Activated CD4-positive, alpha-beta memory T cell treated with anti-CD3 and anti-CD28 coated beads for 36 hours (primary cell): Measurements from ENCODE around the gene MBD5. TPM values are rescaled to one million over a fixed set of nuclear protein-coding genes. Genes with fewer than 3 reads are reported as not detected.
"Not testable (repeated sequence)": the region's sequence is repeated elsewhere in the genome, so short reads cannot be mapped to it uniquely, and the experiment has no call there.

ENCODE experiments used
- CTCF ChIA-PET: fragments of 350-600 bp; sonication (Branson Sonifier 250); formaldehyde crosslinking; loops from one replicate; lab custom pipeline; 2021; ENCODE audit warnings: antibody characterized with exemption, inconsistent platforms; lab: Charles Lee
- POLR2A ChIA-PET: fragments of 350-600 bp; sonication (Branson Sonifier 250); formaldehyde crosslinking; loops from one replicate; lab custom pipeline; 2021; ENCODE audit warnings: antibody characterized with exemption; lab: Charles Lee
- DNase-seq: peaks from one replicate; pipeline ENCODE4 v3.0.0-alpha.2; 2020
- H3K27ac Mint-ChIP-seq: one replicate; pipeline ENCODE4 v1.8.0; 2021; ENCODE audit warnings: mixed read lengths
- H3K27me3 Mint-ChIP-seq: one replicate; pipeline ENCODE4 v1.8.0; 2021; ENCODE audit warnings: mixed read lengths
- H3K36me3 Mint-ChIP-seq: one replicate; pipeline ENCODE4 v1.8.0; 2021; ENCODE audit warnings: mixed read lengths
- H3K4me1 Mint-ChIP-seq: one replicate; pipeline ENCODE4 v1.8.0; 2021; ENCODE audit warnings: low read depth, mixed read lengths
- H3K4me3 Mint-ChIP-seq: one replicate; pipeline ENCODE4 v1.8.0; 2021; ENCODE audit warnings: mild to moderate bottlenecking, mixed read lengths
- H3K9me3 Mint-ChIP-seq: one replicate; pipeline ENCODE4 v1.8.0; 2021; ENCODE audit warnings: mixed read lengths
- intact Hi-C: fragments of 100-400 bp; cut with micrococcal nuclease; formaldehyde crosslinking; loops from one replicate; pipeline ENCODE4 v1.15.1; 2023
- total RNA-seq, 2 experiments: library from RNA; stranded (reverse); gene quantifications; one replicate each; pipeline ENCODE4 v1.2.3, GENCODE V29; 2021

Gene MBD5
- total RNA-seq, result 10 to 100 TPM; 17.6 to 19.1 TPM

- Mint-ChIP-seq H3K4me1 (peaks cover 42% of the 10 kb centered on the region), H3K27me3 (no peaks in the 10 kb centered on the region), H3K27ac (peak within 1 kb of the TSS; percentile 97), H3K36me3 (peaks cover 5% of the 10 kb centered on the region), H3K4me3 (peak within 1 kb of the TSS; percentile 100), H3K9me3 (no peaks in the 10 kb centered on the region)
- ChIA-PET CTCF (interaction anchor here (0.9 to 1.7 kb wide), 5 partner anchors 19 to 623 kb away, joined by 3 to 9 read pairs (median 3); no protein-coding TSS in a partner anchor), POLR2A (interaction anchor here (0.9 to 1.5 kb wide), 4 partner anchors 9 to 622 kb away, joined by 3 to 5 read pairs (median 4); no protein-coding TSS in a partner anchor)
- intact Hi-C loops, result loop anchor here (2.0 to 5.0 kb wide), 4 partner anchors 20 to 1566 kb away; partner anchors contain the start of gene MMADHC
- DNase-seq, result peak; percentile 71
Observed at GRCh38 chr2:148021059-148021861, at the start of gene MBD5. TSS of gene MBD5 (plus strand) at chr2:148021091.

GRCh38 chr2:147976102-147976501, 44.8 kb upstream of the MBD5 start:
- ChIA-PET POLR2A (no interaction called here), CTCF (interaction anchor here (0.6 kb wide), 1 partner anchor 12 kb away, joined by 4 read pairs; no protein-coding TSS in a partner anchor)
- intact Hi-C loops, result no loop called here
- Mint-ChIP-seq H3K27me3 (no peaks in the 10 kb centered on the region), H3K36me3 (peaks cover 18% of the 10 kb centered on the region), H3K4me1 (peaks cover 10% of the 10 kb centered on the region), H3K4me3 (no peak overlapping the region), H3K27ac (no peak overlapping the region), H3K9me3 (peaks cover 5% of the 10 kb centered on the region)
- no peak for DNase-seq

- intact Hi-C loops, result no loop called here
- H3K36me3 Mint-ChIP-seq, result peaks cover 17% of the 10 kb centered on the region
- CTCF ChIA-PET, result interaction anchor here (1.4 kb wide), 2 partner anchors 12 to 531 kb away, joined by 3 to 8 read pairs; no protein-coding TSS in a partner anchor
- no peak for DNase-seq
- no peaks in the 10 kb centered on the region for H3K27me3 Mint-ChIP-seq
- no peak overlapping the region for H3K4me3 Mint-ChIP-seq
- H3K9me3 Mint-ChIP-seq, result peaks cover 5% of the 10 kb centered on the region
- no peak overlapping the region for H3K27ac Mint-ChIP-seq
- H3K4me1 Mint-ChIP-seq, result peaks cover 10% of the 10 kb centered on the region
- POLR2A ChIA-PET, result no interaction called here
Observed at GRCh38 chr2:147977679-147978078, 43.2 kb upstream of the MBD5 start.

- intact Hi-C loops, result no loop called here
Observed at GRCh38 chr2:147980940-147981528, 39.9 kb upstream of the MBD5 start.

DNA sequence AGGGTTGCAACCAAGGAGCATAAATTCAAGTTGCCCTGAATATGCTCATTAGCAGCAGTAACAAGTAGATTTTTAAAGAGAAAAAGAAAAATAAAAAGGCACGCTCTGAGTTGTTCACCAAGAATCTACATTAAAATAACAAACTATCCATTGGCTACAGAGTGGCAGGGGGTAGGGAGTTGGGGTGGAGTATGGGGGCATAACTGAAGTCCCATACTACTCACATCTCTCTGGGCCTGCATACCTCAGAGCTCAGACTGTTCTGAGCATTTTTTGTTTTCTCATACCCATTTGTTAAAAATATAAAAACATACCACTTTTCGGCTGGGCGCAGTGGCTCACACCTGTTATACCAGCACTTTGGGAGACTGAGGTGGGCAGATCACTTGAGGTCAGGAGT, 31.8 kb upstream of the MBD5 start:
- Mint-ChIP-seq H3K4me3 (no peak overlapping the region), H3K36me3 (peaks cover under 1% of the 10 kb centered on the region), H3K27me3 (no peaks in the 10 kb centered on the region), H3K27ac (no peak overlapping the region), H3K4me1 (peaks cover 7% of the 10 kb centered on the region), H3K9me3 (no peaks in the 10 kb centered on the region)
- ChIA-PET CTCF (interaction anchor here (0.7 to 3.1 kb wide), 11 partner anchors 11 to 1002 kb away, joined by 3 to 46 read pairs (median 3); no protein-coding TSS in a partner anchor), POLR2A (no interaction called here)
- intact Hi-C loops, result loop anchor here (1.0 to 5.0 kb wide), 2 partner anchors 520 to 1003 kb away; no protein-coding TSS in a partner anchor
- DNase-seq, result no peak

More at GRCh38 chr2:147980940-147981528, 39.9 kb upstream of the MBD5 start:
- Mint-ChIP-seq H3K9me3 (peaks cover 5% of the 10 kb centered on the region), H3K27me3 (no peaks in the 10 kb centered on the region), H3K27ac (no peak overlapping the region), H3K4me1 (peaks cover 23% of the 10 kb centered on the region), H3K36me3 (peaks cover 14% of the 10 kb centered on the region), H3K4me3 (no peak overlapping the region)
- ChIA-PET POLR2A (no interaction called here), CTCF (interaction anchor here (1.3 kb wide), 1 partner anchor 19 kb away, joined by 4 read pairs; no protein-coding TSS in a partner anchor)
- DNase-seq, result no peak

- Mint-ChIP-seq H3K27me3 (no peaks in the 10 kb centered on the region), H3K36me3 (peaks cover 4% of the 10 kb centered on the region), H3K9me3 (peaks cover 3% of the 10 kb centered on the region), H3K4me3 (no peak overlapping the region), H3K27ac (no peak overlapping the region), H3K4me1 (peaks cover 3% of the 10 kb centered on the region)
- ChIA-PET CTCF (interaction anchor here (0.6 to 3.1 kb wide), 17 partner anchors 10 to 1324 kb away, joined by 3 to 46 read pairs (median 3); no protein-coding TSS in a partner anchor), POLR2A (no interaction called here)
- no peak for DNase-seq
- intact Hi-C loops, result loop anchor here (1.0 to 5.0 kb wide), 2 partner anchors 519 to 1002 kb away; no protein-coding TSS in a partner anchor
Observed at GRCh38 chr2:147989809-147990403, 31.0 kb upstream of the MBD5 start.

DNA sequence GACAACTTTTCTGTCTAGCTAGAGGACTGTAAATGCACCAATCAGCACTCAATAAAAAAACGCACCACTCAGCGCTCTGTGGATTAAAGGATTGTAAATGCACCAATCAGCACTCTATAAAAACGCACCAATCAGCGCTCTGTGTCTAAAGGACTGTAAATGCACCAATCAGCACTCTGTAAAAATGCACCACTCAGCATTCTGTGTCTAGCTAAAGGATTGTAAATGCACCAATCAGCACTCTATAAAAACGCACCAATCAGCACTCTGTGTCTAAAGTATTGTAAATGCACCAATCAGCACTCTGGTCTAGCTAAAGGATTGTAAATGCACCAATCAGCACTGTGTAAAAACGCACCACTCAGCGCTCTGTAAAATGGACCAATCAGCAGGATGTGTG, 25.9 kb upstream of the MBD5 start:
- POLR2A ChIA-PET, H3K27me3 Mint-ChIP-seq, intact Hi-C loops, H3K27ac Mint-ChIP-seq, H3K4me3 Mint-ChIP-seq, DNase-seq: not testable (repeated sequence)
- Mint-ChIP-seq H3K4me1 (peaks cover 23% of the 10 kb centered on the region), H3K36me3 (peaks cover 19% of the 10 kb centered on the region), H3K9me3 (peaks cover 15% of the 10 kb centered on the region)
- CTCF ChIA-PET, result interaction anchor here (0.6 to 0.8 kb wide), 2 partner anchors 208 to 995 kb away, joined by 3 read pairs; no protein-coding TSS in a partner anchor

DNA sequence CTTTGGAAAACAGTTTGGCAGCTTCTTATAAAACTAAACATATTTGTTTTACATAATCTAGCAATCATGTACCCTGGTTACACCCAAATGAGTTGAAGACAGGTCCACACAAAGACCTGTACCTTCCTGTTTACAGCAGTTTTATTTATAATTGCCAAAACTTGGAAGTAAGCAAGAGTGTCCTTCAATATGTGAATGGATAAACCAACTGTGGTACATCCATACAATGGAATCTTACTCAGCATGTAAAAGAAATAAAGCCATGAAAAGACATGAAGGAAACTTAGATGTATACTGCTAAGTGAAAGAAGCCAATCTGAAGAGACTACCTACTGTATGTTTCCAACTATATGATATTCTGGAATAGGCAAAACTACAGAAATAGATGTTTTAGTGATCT, 24.1 kb upstream of the MBD5 start:
- H3K9me3 Mint-ChIP-seq, result peaks cover 15% of the 10 kb centered on the region
- ChIA-PET CTCF (no interaction called here), POLR2A (no interaction called here)
- H3K36me3 Mint-ChIP-seq, result peaks cover 22% of the 10 kb centered on the region
- H3K4me3 Mint-ChIP-seq, result no peak overlapping the region
- no peak overlapping the region for H3K27ac Mint-ChIP-seq
- no peaks in the 10 kb centered on the region for H3K27me3 Mint-ChIP-seq
- intact Hi-C loops, result no loop called here
- no peak for DNase-seq
- H3K4me1 Mint-ChIP-seq, result peaks cover 32% of the 10 kb centered on the region

- intact Hi-C loops, result no loop called here
- ChIA-PET POLR2A (no interaction called here), CTCF (no interaction called here)
- Mint-ChIP-seq H3K27ac (no peak overlapping the region), H3K4me1 (peaks cover 30% of the 10 kb centered on the region), H3K4me3 (no peak overlapping the region), H3K9me3 (peaks cover 28% of the 10 kb centered on the region), H3K36me3 (peaks cover 33% of the 10 kb centered on the region), H3K27me3 (no peaks in the 10 kb centered on the region)
- no peak for DNase-seq
Observed at GRCh38 chr2:147998203-147998602, 22.7 kb upstream of the MBD5 start.

DNA sequence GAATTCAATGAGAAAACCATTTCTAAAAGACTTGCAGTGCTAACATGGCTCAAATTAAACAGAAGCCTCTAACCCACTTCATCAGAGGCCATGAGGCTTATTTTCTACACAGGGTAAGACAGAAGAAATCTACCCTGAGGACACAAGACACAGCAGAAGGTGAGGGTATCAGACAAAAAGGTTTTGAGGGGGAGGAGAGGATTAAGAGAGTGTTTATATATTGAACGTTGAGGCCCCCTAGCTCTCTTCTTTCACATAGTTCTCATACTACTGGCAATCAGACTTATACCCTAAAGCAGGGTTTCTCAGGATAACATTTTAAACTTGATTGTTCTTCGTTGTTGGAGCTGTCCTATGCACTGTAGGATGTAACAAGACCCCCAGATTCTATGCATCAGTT, 21.8 kb upstream of the MBD5 start:
- no peak overlapping the region for H3K27ac Mint-ChIP-seq
- H3K36me3 Mint-ChIP-seq, result peaks cover 40% of the 10 kb centered on the region
- peaks cover 30% of the 10 kb centered on the region for H3K4me1 Mint-ChIP-seq
- no peak for DNase-seq
- peaks cover 32% of the 10 kb centered on the region for H3K9me3 Mint-ChIP-seq
- intact Hi-C loops, result no loop called here
- CTCF ChIA-PET, result no interaction called here
- H3K4me3 Mint-ChIP-seq, result no peak overlapping the region
- no peaks in the 10 kb centered on the region for H3K27me3 Mint-ChIP-seq
- POLR2A ChIA-PET, result no interaction called here

GRCh38 chr2:148000095-148000494, 20.8 kb upstream of the MBD5 start:
- Mint-ChIP-seq H3K27ac (no peak overlapping the region), H3K9me3 (peaks cover 33% of the 10 kb centered on the region), H3K4me1 (peaks cover 33% of the 10 kb centered on the region), H3K4me3 (no peak overlapping the region), H3K36me3 (peaks cover 44% of the 10 kb centered on the region), H3K27me3 (no peaks in the 10 kb centered on the region)
- POLR2A ChIA-PET, result no interaction called here
- DNase-seq, result no peak
- CTCF ChIA-PET, result interaction anchor here (1.0 kb wide), 1 partner anchor 18 kb away, joined by 4 read pairs; no protein-coding TSS in a partner anchor
- intact Hi-C loops, result loop anchor here (2.0 kb wide), 1 partner anchor 21 kb away; the partner anchor contains the start of genes MBD5 and ORC4
